ENCODE data around the gene OVOL2. TPM values are rescaled to one million over a fixed set of nuclear protein-coding genes. Genes with fewer than 3 reads are reported as not detected.

The OVOL2 gene
- total and polyA plus RNA-seq, 2 of the 4 experiments (the other 2 are of a cell fraction), result not detected

DNA sequence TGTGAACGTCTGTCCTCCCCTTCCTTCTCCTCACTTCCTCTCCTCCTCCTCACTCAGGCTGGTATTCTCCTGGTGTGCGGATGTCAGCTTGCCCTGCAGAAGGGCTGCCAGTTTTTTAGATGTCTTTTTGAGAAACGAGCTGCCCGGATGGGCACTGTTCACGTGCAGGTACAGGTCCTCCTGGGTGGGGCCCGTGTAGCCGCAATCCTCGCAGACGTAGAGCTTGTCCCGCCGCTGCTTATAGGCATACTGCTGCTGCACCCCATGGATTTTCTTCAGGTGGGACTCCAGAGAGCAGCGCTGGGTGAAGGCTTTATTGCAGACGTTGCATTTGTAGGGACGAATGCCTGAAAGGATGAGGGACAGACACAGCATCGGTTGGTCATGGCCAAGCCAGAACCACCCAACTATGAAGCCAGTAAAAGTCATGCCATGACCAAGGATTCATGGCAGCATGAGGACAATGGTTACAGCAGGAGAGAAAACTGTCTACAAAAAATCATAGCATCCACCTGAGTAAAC is 33.0 kb downstream of the OVOL2 start:
- no peak overlapping the region for H2BK5ac ChIP-seq (ENCODE audit: low read depth, low read length, poor library complexity, severe bottlenecking)
- no peak overlapping the region for H2AK5ac ChIP-seq (ENCODE audit: low read depth, low read length)
- H4K20me1 ChIP-seq (ENCODE audit: insufficient read depth, low read length), result no peaks in the 10 kb centered on the region
- no peak overlapping the region for H3K56ac ChIP-seq (ENCODE audit: extremely low read depth, insufficient read depth, low read length)
- H2AK9ac ChIP-seq (replicated peaks; ENCODE audit: low read depth, low read length, poor library complexity), result no peak overlapping the region
- no peak for DNase-seq
- no peak for ATAC-seq (ENCODE audit: low read depth)
- H3K14ac ChIP-seq (replicated peaks; ENCODE audit: low read depth, low read length), result no peak overlapping the region
- H3K27ac ChIP-seq (ENCODE audit: insufficient read depth, low read length), result no peak overlapping the region
- in situ Hi-C loops (cut with MboI; ENCODE audit: low sequenced_read_pairs), result no loop called here
- H3K9me1 ChIP-seq (ENCODE audit: insufficient read depth, low read length), result no peaks in the 10 kb centered on the region
- H2BK15ac ChIP-seq (ENCODE audit: low read depth, low read length), result no peak overlapping the region
- 75% methylated on average over 10 of the region's 15 CpGs; no CpG with 5 or more reads in 1 of the 2 experiments for WGBS, 2 experiments (ENCODE audit: extremely low coverage in 2 of 2, insufficient read length in 1 of 2)
- no peak overlapping the region for H2BK120ac ChIP-seq (ENCODE audit: low read depth, low read length)
- no peak overlapping the region for H3K23ac ChIP-seq (ENCODE audit: low read depth, low read length)
- H4K8ac ChIP-seq (ENCODE audit: low read depth in 2 of 2, low read length in 2 of 2), result no peak overlapping the region
- ChIA-PET CTCF (no interaction called here), POLR2A (ENCODE audit: unreplicated experiment) (no interaction called here)
- H3K27me3 ChIP-seq (ENCODE audit: control insufficient read depth, insufficient read depth, low read length), result peaks cover 2% of the 10 kb centered on the region; the same call in 1 of the 2 replicates
- no peak overlapping the region for H2AFZ ChIP-seq (replicated peaks; ENCODE audit: low read length, poor library complexity)
- H3K9ac ChIP-seq (ENCODE audit: low read depth, low read length), result no peak overlapping the region
- no peak overlapping the region for H3K4me2 ChIP-seq (ENCODE audit: low read depth, low read length)
- no TSS peak for BruUV-seq (replicated peaks)
- H3K9me3 ChIP-seq (ENCODE audit: control insufficient read depth, insufficient read depth, low read length), result no peaks in the 10 kb centered on the region
- H4K91ac ChIP-seq (ENCODE audit: insufficient read depth, low read depth, low read length), result no peak overlapping the region
- H3K4me1 ChIP-seq (ENCODE audit: control insufficient read depth, insufficient read depth, low read length), result no peaks in the 10 kb centered on the region
- H4K5ac ChIP-seq (ENCODE audit: low read depth, low read length), result no peak overlapping the region
- no peaks in the 10 kb centered on the region for H3K79me1 ChIP-seq (ENCODE audit: low read depth in 1 of 2, low read length in 2 of 2)
- no peak overlapping the region for H2BK20ac ChIP-seq (ENCODE audit: low read depth, low read length)
- dilution Hi-C loops (cut with HindIII; ENCODE audit: low sequenced_read_pairs, unreplicated experiment), result no loop called here
- H3K4ac ChIP-seq (ENCODE audit: low read depth, low read length), result no peak overlapping the region
- H3K36me3 ChIP-seq (ENCODE audit: control insufficient read depth, insufficient read depth, low read length), result no peaks in the 10 kb centered on the region
- no peak overlapping the region for H3K4me3 ChIP-seq (ENCODE audit: insufficient read depth, low read depth, low read length)
- intact Hi-C loops (cut with micrococcal nuclease), result no loop called here
- no peak overlapping the region for H3K18ac ChIP-seq (ENCODE audit: low read depth, low read length)
- TF ChIP-seq CEBPB (IDR thresholded peaks at IDR 0.05; ENCODE audit: low read depth, low read length) (no peak), RCOR1 (IDR thresholded peaks at IDR 0.05; ENCODE audit: insufficient replicate concordance, low read length) (no peak), SMC3 (IDR thresholded peaks at IDR 0.05; ENCODE audit: low read depth, low read length) (no peak), RFX5 (IDR thresholded peaks at IDR 0.05; ENCODE audit: low read depth, low read length) (no peak), RAD21 (IDR thresholded peaks at IDR 0.05; ENCODE audit: low read length) (no peak), POLR2A (IDR thresholded peaks at IDR 0.05; ENCODE audit: low read depth, low read length) (no peak), NFE2L2 (IDR thresholded peaks at IDR 0.05; ENCODE audit: low read depth, low read length) (no peak), MAFK (IDR thresholded peaks at IDR 0.05; ENCODE audit: low read depth, low read length) (no peak), BHLHE40 (IDR thresholded peaks at IDR 0.05; ENCODE audit: low read depth, low read length) (no peak), MXI1 (IDR thresholded peaks at IDR 0.05; ENCODE audit: borderline replicate concordance, low read depth, low read length) (no peak), FOS (IDR thresholded peaks at IDR 0.05; ENCODE audit: low read depth, low read length) (no peak), CHD1 (IDR thresholded peaks at IDR 0.05; ENCODE audit: low read depth, low read length) (no peak), MAZ (IDR thresholded peaks at IDR 0.05; ENCODE audit: borderline replicate concordance, low read depth, low read length) (no peak)
- TF ChIP-seq, protein P1, sequence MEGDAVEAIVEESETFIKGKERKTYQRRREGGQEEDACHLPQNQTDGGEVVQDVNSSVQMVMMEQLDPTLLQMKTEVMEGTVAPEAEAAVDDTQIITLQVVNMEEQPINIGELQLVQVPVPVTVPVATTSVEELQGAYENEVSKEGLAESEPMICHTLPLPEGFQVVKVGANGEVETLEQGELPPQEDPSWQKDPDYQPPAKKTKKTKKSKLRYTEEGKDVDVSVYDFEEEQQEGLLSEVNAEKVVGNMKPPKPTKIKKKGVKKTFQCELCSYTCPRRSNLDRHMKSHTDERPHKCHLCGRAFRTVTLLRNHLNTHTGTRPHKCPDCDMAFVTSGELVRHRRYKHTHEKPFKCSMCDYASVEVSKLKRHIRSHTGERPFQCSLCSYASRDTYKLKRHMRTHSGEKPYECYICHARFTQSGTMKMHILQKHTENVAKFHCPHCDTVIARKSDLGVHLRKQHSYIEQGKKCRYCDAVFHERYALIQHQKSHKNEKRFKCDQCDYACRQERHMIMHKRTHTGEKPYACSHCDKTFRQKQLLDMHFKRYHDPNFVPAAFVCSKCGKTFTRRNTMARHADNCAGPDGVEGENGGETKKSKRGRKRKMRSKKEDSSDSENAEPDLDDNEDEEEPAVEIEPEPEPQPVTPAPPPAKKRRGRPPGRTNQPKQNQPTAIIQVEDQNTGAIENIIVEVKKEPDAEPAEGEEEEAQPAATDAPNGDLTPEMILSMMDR (conservative IDR thresholded peaks at IDR 0.05; ENCODE audit: low read depth, low read length), result no peak
- TF ChIP-seq, protein P2, sequence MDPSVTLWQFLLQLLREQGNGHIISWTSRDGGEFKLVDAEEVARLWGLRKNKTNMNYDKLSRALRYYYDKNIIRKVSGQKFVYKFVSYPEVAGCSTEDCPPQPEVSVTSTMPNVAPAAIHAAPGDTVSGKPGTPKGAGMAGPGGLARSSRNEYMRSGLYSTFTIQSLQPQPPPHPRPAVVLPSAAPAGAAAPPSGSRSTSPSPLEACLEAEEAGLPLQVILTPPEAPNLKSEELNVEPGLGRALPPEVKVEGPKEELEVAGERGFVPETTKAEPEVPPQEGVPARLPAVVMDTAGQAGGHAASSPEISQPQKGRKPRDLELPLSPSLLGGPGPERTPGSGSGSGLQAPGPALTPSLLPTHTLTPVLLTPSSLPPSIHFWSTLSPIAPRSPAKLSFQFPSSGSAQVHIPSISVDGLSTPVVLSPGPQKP (IDR thresholded peaks at IDR 0.05; ENCODE audit: borderline replicate concordance, low read depth, low read length), result no peak
- TF ChIP-seq, protein P3, sequence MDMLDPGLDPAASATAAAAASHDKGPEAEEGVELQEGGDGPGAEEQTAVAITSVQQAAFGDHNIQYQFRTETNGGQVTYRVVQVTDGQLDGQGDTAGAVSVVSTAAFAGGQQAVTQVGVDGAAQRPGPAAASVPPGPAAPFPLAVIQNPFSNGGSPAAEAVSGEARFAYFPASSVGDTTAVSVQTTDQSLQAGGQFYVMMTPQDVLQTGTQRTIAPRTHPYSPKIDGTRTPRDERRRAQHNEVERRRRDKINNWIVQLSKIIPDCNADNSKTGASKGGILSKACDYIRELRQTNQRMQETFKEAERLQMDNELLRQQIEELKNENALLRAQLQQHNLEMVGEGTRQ (IDR thresholded peaks at IDR 0.05; ENCODE audit: low read depth, low read length), result no peak

Data from IMR-90 (cell line).